Natural killer cell treated with Interleukin-12 subunit alpha and Interleukin-12 subunit beta and Interleukin-15 and Interleukin-18, amount 100 ng/mL, for 72 hours (primary cell): Measurements from ENCODE around the gene CHN2. TPM values are rescaled to one million over a fixed set of nuclear protein-coding genes. Genes with fewer than 3 reads are reported as not detected.

Experiments
- ATAC-seq, 2 donors: fragments of 150-1000 bp; cut with Tn5 transposase in 1 of 2; sonication (Bioruptor Pico), chemical (Tn5 transposase) in 1 of 2; 2 replicates each; pipeline ENCODE4 v1.10.0; 2021
- DNase-seq: peaks from one replicate; pipeline ENCODE4 v3.0.0; 2022; ENCODE audit warnings: low spot score
- H3K27ac Mint-ChIP-seq, 2 donors: 1 replicate in 1 of 2; 2 replicates in 1 of 2; pipeline ENCODE4 v1.8.0; 2022; ENCODE audit warnings: mixed read lengths in 2 of 2, mild to moderate bottlenecking in 1 of 2, moderate library complexity in 1 of 2
- H3K27me3 Mint-ChIP-seq, 2 donors: 1 replicate in 1 of 2; 2 replicates in 1 of 2; pipeline ENCODE4 v1.8.0; 2022; ENCODE audit warnings: mixed read lengths in 2 of 2
- H3K36me3 Mint-ChIP-seq: one replicate; pipeline ENCODE4 v1.8.0; 2022; ENCODE audit warnings: mixed read lengths
- H3K4me1 Mint-ChIP-seq, 2 donors: 1 replicate in 1 of 2; 2 replicates in 1 of 2; pipeline ENCODE4 v1.8.0; 2022; ENCODE audit warnings: low read depth in 2 of 2, mixed read lengths in 2 of 2, mild to moderate bottlenecking in 1 of 2
- H3K4me3 Mint-ChIP-seq: one replicate; pipeline ENCODE4 v1.8.0; 2022; ENCODE audit warnings: mixed read lengths
- H3K9me3 Mint-ChIP-seq: 2 replicates; pipeline ENCODE4 v1.8.0; 2022; ENCODE audit warnings: mixed read lengths
- total RNA-seq, 2 donors: library from RNA; stranded (reverse); gene quantifications; one replicate each; pipeline ENCODE4 v1.2.3, GENCODE V29; 2022

Gene CHN2
- total RNA-seq, 2 donors from 2014 or later, result 0.70 to 2.1 TPM

DNA sequence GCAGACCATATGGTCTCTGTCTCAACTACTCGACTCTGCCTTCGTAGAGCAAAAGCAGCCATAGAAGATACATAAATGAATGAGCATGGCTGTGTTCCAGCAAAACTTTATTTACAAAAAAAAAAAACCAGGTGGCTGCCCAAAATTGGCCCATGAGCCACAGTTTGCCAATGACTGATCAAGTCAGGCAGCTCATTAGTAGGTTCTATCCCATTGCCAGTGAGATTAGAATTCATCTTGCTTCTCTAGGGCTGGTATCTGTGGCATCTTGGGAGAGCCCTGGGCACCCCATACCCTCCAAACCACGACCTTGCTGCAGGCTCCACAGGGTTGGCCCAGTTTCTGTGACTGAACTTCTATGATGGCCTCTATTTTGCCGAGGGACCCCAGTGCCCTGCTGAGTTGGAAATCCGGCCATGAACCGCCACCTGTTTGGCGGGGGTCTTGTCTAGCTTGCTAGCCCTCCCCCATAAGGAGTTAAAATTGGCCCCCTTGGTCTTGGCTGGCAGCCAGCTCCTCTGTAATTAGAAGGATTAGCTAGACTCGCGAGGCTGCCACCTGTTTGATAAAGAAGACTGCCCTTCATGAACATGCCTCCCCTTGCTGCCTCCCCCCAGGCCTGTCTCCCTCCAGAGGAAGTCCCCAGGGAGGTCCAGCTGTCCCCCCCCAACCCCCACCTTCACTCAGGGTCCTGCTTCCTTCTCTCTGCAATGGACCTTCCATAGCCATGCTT is 83.9 kb downstream of the CHN2 start:
- Mint-ChIP-seq H3K4me3 (no peak overlapping the region), H3K27ac (no peak overlapping the region), H3K27me3 (peaks cover 14 to 19% of the 10 kb centered on the region in 2 donors), H3K36me3 (no peaks in the 10 kb centered on the region), H3K4me1 (peaks cover 38 to 42% of the 10 kb centered on the region in 2 donors), H3K9me3 (no peaks in the 10 kb centered on the region)
- ATAC-seq (no peak), DNase-seq (no peak)

DNA sequence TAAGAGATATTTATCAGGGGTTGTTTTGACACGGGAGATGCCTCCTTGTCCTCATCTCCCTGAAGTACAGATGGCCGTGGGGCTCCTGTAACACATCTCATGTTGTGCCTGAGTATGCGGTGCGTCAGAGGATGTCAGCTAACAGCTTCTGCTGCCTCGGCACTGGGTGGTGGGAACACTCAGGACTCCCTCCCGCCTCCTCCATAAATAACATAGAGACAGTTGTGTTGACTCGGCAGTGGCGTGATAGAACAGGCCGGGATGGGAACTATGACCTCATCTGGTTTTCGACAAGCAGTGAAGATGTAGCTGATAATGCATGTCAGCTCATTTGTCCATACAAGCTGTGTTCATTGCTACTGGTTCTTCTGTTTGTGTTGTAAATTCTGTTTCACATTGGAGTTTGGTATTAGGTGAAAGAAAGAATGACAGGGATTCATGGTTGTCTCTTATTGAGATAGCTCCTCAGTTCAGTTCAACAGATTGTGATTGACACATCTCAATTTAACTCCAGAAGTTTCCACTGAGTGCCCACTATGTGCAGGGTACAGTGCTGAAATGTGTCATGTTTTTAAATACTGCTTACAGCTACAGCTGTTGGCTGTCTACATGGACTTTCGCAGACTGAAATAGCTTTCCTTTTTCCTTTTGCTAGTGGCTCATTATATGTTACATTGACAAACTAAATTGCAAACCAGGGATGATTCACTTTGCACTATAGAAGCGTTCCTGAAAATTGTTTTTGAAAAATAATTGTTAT is 87.4 kb downstream of the CHN2 start:
- ATAC-seq, result no peak
- Mint-ChIP-seq H3K4me1 (peaks cover 35 to 40% of the 10 kb centered on the region in 2 donors), H3K4me3 (no peak overlapping the region)

DNA sequence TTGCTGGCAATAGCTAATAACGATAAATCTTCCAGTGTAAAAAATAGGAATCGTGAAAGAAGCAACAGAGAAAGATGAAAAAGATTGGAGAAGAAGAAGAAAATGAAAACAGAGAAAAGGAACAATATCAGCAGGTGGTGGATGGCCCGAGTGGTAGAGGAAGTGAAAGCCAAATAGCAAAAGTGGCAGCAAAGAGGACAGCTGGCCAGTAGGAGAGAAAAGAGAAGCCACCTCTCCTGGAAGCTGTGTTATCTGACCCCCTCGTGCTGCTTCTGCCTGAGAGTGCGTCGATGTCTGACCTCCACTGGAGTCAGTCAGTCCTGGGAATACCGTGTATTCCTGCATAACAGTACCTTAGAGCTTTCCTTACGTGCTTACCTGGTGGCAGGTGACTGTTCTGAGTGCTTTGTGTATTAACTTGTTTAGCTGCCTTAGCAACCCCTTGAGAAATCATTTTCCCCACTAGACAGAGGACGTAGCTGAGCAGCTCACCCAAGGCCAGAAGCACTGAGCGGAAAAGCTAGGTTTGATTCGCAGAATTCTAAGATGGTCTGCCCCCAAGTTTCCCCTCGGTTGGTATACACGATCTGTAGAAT is 88.3 kb downstream of the CHN2 start:
- Mint-ChIP-seq H3K4me3 (no peak overlapping the region), H3K27ac (no peak overlapping the region), H3K9me3 (no peaks in the 10 kb centered on the region), H3K36me3 (no peaks in the 10 kb centered on the region), H3K4me1 (peaks cover 33 to 40% of the 10 kb centered on the region in 2 donors), H3K27me3 (peaks cover 20 to 24% of the 10 kb centered on the region in 2 donors)
- ATAC-seq, result no peak
- DNase-seq, result no peak

More for the DNA sequence above, 87.4 kb downstream of the CHN2 start:
- DNase-seq, result no peak
- peaks cover 14 to 22% of the 10 kb centered on the region in 2 donors for H3K27me3 Mint-ChIP-seq
- H3K27ac Mint-ChIP-seq, result no peak overlapping the region
- no peaks in the 10 kb centered on the region for H3K36me3 Mint-ChIP-seq
- no peaks in the 10 kb centered on the region for H3K9me3 Mint-ChIP-seq

DNA sequence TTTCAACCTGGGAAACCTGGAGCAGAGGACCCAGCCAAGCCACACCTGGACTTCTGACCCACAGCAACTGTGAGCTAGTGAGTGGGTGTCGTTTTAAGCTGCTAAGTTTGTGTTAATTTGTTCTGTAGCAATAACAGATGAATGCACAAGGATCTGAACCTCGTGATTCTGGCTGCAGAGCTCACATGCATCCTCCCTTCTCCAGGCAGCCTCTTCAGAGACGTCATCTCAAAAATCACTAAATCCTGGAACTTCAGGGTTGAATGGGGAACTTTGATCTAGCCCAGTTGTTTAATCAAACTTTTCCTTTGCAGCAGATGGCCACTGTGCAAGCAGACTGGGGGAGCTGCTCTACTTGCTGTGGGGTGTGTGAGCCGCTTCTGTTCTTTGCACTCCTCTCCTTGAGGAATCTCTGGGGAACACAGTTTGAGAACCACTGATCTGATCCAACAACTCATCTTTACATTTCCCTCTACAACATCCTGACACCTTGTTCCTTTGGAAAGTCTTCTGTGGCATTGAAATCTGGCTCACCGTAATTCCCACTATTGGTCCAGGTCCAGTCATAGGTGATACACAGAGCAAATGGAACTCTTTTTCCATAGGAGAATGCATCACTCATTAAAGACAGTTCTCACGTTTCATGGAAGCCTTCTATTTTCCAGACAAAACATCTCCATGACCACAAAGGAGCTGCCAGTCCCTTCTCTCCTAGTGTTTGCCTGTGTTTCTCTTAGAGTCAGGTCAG is 90.3 kb downstream of the CHN2 start:
- peaks cover 35 to 43% of the 10 kb centered on the region in 2 donors for H3K4me1 Mint-ChIP-seq
- H3K4me3 Mint-ChIP-seq, result peak overlapping the region; percentile 57
- peak overlapping the region in 1 of 2 donors; percentile 59 for H3K27ac Mint-ChIP-seq
- peak; percentile 4 to 7 for ATAC-seq
- no peak for DNase-seq
- H3K9me3 Mint-ChIP-seq, result no peaks in the 10 kb centered on the region
- H3K27me3 Mint-ChIP-seq, result peaks cover 23 to 24% of the 10 kb centered on the region in 2 donors
- H3K36me3 Mint-ChIP-seq, result no peaks in the 10 kb centered on the region

DNA sequence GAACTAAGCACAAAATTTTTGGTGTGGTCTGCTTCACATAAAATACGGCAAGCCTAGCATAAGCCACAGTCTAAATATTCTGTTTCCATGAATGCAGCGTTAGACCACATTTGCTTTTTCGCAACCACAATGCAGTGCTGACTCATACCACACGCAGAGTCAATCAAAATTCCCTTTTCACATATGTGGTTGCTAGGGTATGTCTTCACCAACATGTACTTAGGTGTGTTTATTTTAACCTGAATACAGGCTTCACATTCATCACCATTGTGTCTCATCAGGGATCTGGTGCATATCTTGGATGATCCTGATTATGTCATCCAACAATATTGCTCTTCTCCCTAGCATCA is 90.8 kb downstream of the CHN2 start:
- Mint-ChIP-seq H3K4me1 (peaks cover 33 to 42% of the 10 kb centered on the region in 2 donors), H3K4me3 (peak overlapping the region; percentile 57), H3K27ac (peak overlapping the region in 1 of 2 donors; percentile 59), H3K9me3 (no peaks in the 10 kb centered on the region), H3K27me3 (peaks cover 23 to 24% of the 10 kb centered on the region in 2 donors), H3K36me3 (no peaks in the 10 kb centered on the region)
- ATAC-seq, result peak; percentile 94 to 97
- DNase-seq, result peak; percentile 83

DNA sequence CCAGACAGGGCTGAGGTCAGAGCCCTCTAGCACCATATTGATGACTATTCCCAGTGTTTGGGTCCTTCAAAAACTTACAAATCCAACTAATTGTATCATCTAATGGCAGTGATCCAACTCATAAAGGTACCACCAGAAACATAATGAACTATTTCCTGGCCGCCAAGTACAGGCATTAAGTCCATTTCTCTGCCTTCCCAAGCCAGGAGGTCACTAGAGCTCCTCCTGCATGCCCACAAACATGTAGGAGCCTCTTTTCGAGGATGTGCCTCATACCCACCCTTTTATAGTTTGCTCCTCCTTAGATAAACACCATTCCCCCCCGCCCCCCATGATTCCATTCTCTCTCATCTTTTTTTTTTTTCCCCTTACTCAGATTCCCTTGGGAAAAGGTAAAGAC is 91.3 kb downstream of the CHN2 start:
- DNase-seq, result no peak
- H3K9me3 Mint-ChIP-seq, result no peaks in the 10 kb centered on the region
- peak overlapping the region in 1 of 2 donors; percentile 59 for H3K27ac Mint-ChIP-seq
- H3K27me3 Mint-ChIP-seq, result peaks cover 23 to 24% of the 10 kb centered on the region in 2 donors
- H3K36me3 Mint-ChIP-seq, result no peaks in the 10 kb centered on the region
- no peak for ATAC-seq
- peaks cover 33 to 42% of the 10 kb centered on the region in 2 donors for H3K4me1 Mint-ChIP-seq
- peak overlapping the region; percentile 57 for H3K4me3 Mint-ChIP-seq

DNA sequence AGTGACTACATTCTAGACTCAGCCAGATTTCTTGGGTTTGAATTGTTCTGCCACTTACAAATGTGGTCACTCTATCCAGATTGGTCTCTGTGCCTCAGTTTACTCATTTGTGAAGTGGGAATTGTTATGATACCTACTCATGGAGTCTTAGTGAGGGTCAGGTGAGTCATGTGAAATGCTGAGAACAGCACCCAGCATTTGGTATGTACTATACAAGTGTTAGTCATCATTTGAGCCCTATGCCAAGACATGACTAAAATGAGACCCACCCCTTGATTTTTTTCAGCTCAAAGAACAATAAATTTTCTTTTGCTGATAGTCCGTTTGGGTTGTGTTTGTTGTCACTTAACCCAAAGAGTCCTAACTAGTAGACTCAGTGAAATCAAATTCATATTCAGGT is 92.8 kb downstream of the CHN2 start:
- Mint-ChIP-seq H3K36me3 (no peaks in the 10 kb centered on the region), H3K4me3 (no peak overlapping the region), H3K27ac (no peak overlapping the region), H3K27me3 (peaks cover 16 to 23% of the 10 kb centered on the region in 2 donors), H3K9me3 (no peaks in the 10 kb centered on the region), H3K4me1 (peaks cover 33 to 38% of the 10 kb centered on the region in 2 donors)
- ATAC-seq, result no peak
- no peak for DNase-seq

DNA sequence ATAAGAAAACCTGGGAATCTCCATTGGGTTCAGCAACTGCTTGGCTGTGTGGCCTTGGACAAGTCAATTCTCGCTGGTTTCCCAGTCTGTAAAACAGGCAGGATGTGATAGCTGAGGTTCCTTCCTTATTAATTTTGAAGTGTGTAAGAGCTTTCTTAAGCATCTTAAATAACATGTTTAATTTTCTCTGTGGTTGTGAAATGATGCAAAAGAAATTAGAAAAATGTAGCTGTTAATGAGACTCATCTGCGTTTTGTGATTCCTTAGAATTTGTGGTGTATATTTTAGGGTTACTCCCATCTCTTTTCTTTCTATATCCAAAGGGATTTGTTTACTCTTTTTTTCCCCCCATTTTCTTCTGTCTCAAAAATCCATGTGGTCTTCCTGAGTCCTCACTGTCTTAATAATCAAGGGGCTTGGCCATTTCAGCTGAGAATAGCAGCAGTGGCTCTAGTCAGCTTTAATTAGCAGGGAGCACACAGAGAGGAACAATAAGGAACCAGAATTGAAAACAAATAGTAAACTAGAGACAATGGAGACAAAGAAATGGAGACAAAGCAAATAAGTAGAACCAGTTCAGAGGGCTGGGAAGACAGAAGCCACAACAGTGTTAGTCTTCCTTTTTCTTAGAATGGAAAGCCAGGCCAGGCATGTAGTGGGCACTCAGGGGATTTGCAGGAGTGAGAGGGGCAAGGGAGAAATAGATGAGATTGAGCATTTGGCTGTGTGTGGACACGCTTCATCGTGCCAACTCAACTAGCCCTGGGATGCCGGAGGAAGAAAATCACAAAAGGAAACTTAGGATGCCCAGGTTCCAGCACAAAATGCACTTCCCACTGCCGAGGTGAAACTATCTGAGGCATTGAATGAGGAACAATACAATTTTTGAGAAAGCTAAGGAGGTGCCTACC is 93.9 kb downstream of the CHN2 start:
- DNase-seq (no peak), ATAC-seq (no peak)
- Mint-ChIP-seq H3K4me1 (peaks cover 33 to 37% of the 10 kb centered on the region in 2 donors), H3K27ac (no peak overlapping the region), H3K36me3 (no peaks in the 10 kb centered on the region), H3K27me3 (peaks cover 13 to 16% of the 10 kb centered on the region in 2 donors), H3K4me3 (no peak overlapping the region), H3K9me3 (no peaks in the 10 kb centered on the region)

DNA sequence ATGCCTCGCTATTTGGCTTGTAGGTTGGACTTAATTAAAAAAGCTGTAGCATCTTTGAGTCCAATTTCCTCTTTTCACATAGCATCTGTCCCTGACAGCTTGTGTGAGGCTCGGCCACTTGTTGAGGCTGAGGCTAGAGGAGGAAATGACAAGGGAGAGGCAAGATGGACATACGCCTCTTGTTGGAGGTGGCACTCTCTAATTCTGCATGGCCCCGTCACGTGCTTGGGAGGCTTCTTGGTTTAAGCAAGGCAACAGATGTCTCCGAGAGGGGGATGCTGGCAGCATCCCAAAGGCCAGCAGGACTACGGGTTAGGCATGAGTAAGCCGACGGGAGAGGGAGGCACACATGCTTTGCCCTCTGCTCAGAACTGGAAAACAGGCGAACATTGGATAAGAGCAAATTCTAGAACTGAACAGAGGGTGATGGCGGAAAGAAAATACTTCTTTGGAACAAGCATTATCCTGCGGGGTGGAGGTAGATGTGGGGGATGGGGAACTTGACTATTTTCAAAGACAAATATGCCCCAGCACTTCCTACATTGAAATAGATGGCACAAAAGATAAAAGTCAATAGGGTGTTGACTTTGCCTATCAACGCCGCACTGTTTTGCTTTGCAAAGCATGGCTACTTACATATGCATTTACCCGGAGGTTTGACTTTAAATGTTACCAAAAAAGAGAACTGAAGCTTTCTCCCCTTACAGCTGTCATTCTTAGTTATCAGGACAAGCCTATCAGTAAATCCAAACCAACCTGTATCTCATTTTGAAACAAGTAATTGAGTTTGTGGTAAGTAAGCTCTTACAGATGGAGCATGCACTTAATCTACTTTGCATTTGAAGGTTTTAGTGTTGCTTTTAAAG is 94.8 kb downstream of the CHN2 start:
- Mint-ChIP-seq H3K27me3 (peaks cover 13 to 16% of the 10 kb centered on the region in 2 donors), H3K4me3 (no peak overlapping the region), H3K9me3 (no peaks in the 10 kb centered on the region), H3K36me3 (no peaks in the 10 kb centered on the region), H3K4me1 (peaks cover 33 to 38% of the 10 kb centered on the region in 2 donors), H3K27ac (no peak overlapping the region)
- ATAC-seq (no peak), DNase-seq (no peak)

DNA sequence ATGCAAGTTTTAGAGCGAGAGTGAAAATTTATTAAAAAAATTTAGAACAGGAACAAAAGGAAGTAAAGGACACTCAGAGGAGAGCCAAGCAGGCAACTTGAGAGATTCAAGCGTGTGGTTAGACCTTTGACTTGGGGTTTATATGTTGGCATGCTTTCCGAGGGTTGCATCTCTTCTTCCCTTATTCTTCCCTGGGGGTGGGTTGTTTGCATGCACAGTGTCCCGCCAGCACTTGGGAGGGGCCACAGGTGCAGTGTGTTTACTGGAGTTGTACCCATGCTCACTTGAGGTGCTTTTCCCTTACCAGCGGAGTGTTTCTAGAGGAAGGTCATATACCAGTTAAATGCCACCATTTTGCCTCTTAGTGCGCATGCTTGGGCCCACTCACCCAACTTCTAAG is 96.3 kb downstream of the CHN2 start:
- H3K27me3 Mint-ChIP-seq, result peaks cover 8 to 16% of the 10 kb centered on the region in 2 donors
- peaks cover 22 to 26% of the 10 kb centered on the region in 2 donors for H3K4me1 Mint-ChIP-seq
- ATAC-seq, result no peak
- no peak for DNase-seq
- H3K36me3 Mint-ChIP-seq, result no peaks in the 10 kb centered on the region
- no peak overlapping the region for H3K4me3 Mint-ChIP-seq
- no peaks in the 10 kb centered on the region for H3K9me3 Mint-ChIP-seq
- no peak overlapping the region for H3K27ac Mint-ChIP-seq

DNA sequence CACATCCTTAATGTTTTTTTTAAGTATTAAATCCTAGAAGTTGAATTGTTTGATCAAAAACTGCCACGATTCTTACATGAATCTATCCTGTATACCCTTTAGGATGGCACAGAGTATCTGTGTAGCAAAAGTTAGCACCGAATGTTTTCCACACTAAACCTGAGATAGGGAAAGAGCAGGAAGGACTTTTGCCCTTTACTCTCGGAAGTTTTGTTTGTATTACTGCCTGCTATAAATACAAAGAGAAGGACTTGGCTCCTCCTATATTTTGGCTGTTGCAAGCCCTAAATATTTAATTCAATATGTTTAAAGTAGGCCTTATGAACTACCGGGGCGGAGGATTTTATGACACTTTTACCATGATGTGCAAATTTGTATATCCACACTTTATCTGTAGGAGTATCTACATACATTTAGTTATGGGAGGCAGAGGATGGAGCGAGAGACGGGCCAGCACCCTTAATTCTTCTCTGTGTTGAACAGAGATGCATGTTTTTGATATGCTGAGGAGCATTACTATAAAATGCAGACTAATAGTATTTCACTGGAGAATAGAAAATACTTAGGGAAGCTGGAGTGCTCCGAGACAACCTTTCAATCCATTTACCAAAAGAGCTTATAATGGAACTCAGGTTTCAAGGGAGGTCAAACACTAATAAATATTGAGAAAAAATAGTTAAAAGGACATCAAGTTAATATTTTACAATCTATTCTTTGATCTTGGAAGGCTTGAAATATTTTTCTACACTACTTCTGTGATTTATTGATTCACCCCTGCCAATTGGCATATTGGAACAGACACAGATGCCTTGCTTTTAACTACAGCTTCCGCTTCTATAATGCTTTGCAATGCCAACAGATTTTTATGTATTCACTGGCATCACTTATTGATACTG is 97.4 kb downstream of the CHN2 start:
- peaks cover 7 to 16% of the 10 kb centered on the region in 2 donors for H3K27me3 Mint-ChIP-seq
- no peak for ATAC-seq
- no peak overlapping the region for H3K27ac Mint-ChIP-seq
- H3K4me3 Mint-ChIP-seq, result no peak overlapping the region
- H3K9me3 Mint-ChIP-seq, result no peaks in the 10 kb centered on the region
- H3K4me1 Mint-ChIP-seq, result peaks cover 14 to 17% of the 10 kb centered on the region in 2 donors
- no peak for DNase-seq
- H3K36me3 Mint-ChIP-seq, result no peaks in the 10 kb centered on the region
